Measurements from ENCODE around the gene C17orf114.

C17orf114 gene

GRCh38 chr17:4802228-4802627 is at the start of gene C17orf114:
Gene C17orf114 (minus strand): TSS chr17:4802328.
- H3K27ac Mint-ChIP-seq (ENCODE audit: unreplicated experiment) = no peak within 1 kb of the TSS
- H3K9me3 Mint-ChIP-seq (ENCODE audit: low read depth, unreplicated experiment) = no peaks in the 10 kb centered on the region
- DNase-seq = no peak
- no peak within 1 kb of the TSS for H3K4me3 Mint-ChIP-seq (ENCODE audit: low read depth, unreplicated experiment)
- no peak for TF ChIP-seq CTCF (IDR thresholded peaks at IDR 0.05; ENCODE audit: unreplicated experiment)
- no peaks in the 10 kb centered on the region for H3K27me3 Mint-ChIP-seq (ENCODE audit: unreplicated experiment)
- intact Hi-C loops (cut with micrococcal nuclease; ENCODE audit: unreplicated experiment) = no loop called here
- no TSS peak for BruUV-seq (replicated peaks)
- no peaks in the 10 kb centered on the region for H3K36me3 Mint-ChIP-seq (ENCODE audit: insufficient read depth, unreplicated experiment)
- CTCF ChIA-PET = interaction anchor here (0.7 kb wide), 1 partner anchor 49 kb away, joined by 4 read pairs; no protein-coding TSS in a partner anchor
- H3K4me1 Mint-ChIP-seq (ENCODE audit: low read depth, unreplicated experiment) = no peaks in the 10 kb centered on the region

- CTCF ChIA-PET = no interaction called here
- no peak for DNase-seq
- H3K4me1 Mint-ChIP-seq (ENCODE audit: low read depth, unreplicated experiment) = peaks cover 56% of the 10 kb centered on the region
- intact Hi-C loops (cut with micrococcal nuclease; ENCODE audit: unreplicated experiment) = no loop called here
- BruUV-seq (replicated peaks) = no TSS peak
- no peaks in the 10 kb centered on the region for H3K27me3 Mint-ChIP-seq (ENCODE audit: unreplicated experiment)
- H3K9me3 Mint-ChIP-seq (ENCODE audit: low read depth, unreplicated experiment) = no peaks in the 10 kb centered on the region
- peaks cover 16% of the 10 kb centered on the region for H3K36me3 Mint-ChIP-seq (ENCODE audit: insufficient read depth, unreplicated experiment)
- H3K4me3 Mint-ChIP-seq (ENCODE audit: low read depth, unreplicated experiment) = no peak overlapping the region
- no peak for TF ChIP-seq CTCF (IDR thresholded peaks at IDR 0.05; ENCODE audit: unreplicated experiment)
- H3K27ac Mint-ChIP-seq (ENCODE audit: unreplicated experiment) = peak overlapping the region; percentile 62
Measured at GRCh38 chr17:4851084-4851483, 49.0 kb upstream of the C17orf114 start.

- Mint-ChIP-seq H3K9me3 (ENCODE audit: low read depth, unreplicated experiment) (no peaks in the 10 kb centered on the region), H3K36me3 (ENCODE audit: insufficient read depth, unreplicated experiment) (peaks cover 18% of the 10 kb centered on the region), H3K27me3 (ENCODE audit: unreplicated experiment) (no peaks in the 10 kb centered on the region), H3K4me3 (ENCODE audit: low read depth, unreplicated experiment) (peak overlapping the region; percentile 9), H3K4me1 (ENCODE audit: low read depth, unreplicated experiment) (peaks cover 60% of the 10 kb centered on the region), H3K27ac (ENCODE audit: unreplicated experiment) (peak overlapping the region; percentile 62)
- TF ChIP-seq CTCF (IDR thresholded peaks at IDR 0.05; ENCODE audit: unreplicated experiment) = no peak
- CTCF ChIA-PET = interaction anchor here (1.4 kb wide), 1 partner anchor 60 kb away, joined by 5 read pairs; no protein-coding TSS in a partner anchor
- intact Hi-C loops (cut with micrococcal nuclease; ENCODE audit: unreplicated experiment) = no loop called here
- BruUV-seq (replicated peaks) = no TSS peak
- no peak for DNase-seq
Measured at GRCh38 chr17:4850246-4850645, 48.1 kb upstream of the C17orf114 start.

GRCh38 chr17:4849011-4849536 is 46.9 kb upstream of the C17orf114 start:
- Mint-ChIP-seq H3K9me3 (ENCODE audit: low read depth, unreplicated experiment) (no peaks in the 10 kb centered on the region), H3K4me1 (ENCODE audit: low read depth, unreplicated experiment) (peaks cover 60% of the 10 kb centered on the region), H3K36me3 (ENCODE audit: insufficient read depth, unreplicated experiment) (peaks cover 14% of the 10 kb centered on the region), H3K27ac (ENCODE audit: unreplicated experiment) (peak overlapping the region; percentile 44), H3K27me3 (ENCODE audit: unreplicated experiment) (no peaks in the 10 kb centered on the region), H3K4me3 (ENCODE audit: low read depth, unreplicated experiment) (no peak overlapping the region)
- intact Hi-C loops (cut with micrococcal nuclease; ENCODE audit: unreplicated experiment) = no loop called here
- TF ChIP-seq CTCF (IDR thresholded peaks at IDR 0.05; ENCODE audit: unreplicated experiment) = no peak
- CTCF ChIA-PET = interaction anchor here (0.6 to 1.8 kb wide), 3 partner anchors 9 to 66 kb away, joined by 3 to 5 read pairs (median 5); no protein-coding TSS in a partner anchor
- BruUV-seq (replicated peaks) = no TSS peak
- DNase-seq = peak; percentile 38
